RPMI7951 (cell line): ENCODE measurements around the gene DIMT1. TPM values are rescaled to one million over a fixed set of nuclear protein-coding genes. Genes with fewer than 3 reads are reported as not detected.

ENCODE experiments used
- DNase-seq: peaks from one replicate; pipeline ENCODE4 v3.0.0-alpha.2; 2012; ENCODE audit warnings: low read depth
- total RNA-seq: library from RNA; depleted of rRNA; stranded (reverse); fragments of >200 nt; shearing (Covaris generic); gene quantifications from 2 replicates; pipeline ENCODE4 v1.2.3, GENCODE V29; 2014; rRNA removed

Gene DIMT1
- total RNA-seq: 23.1 and 29.0 TPM in 2 replicates

- DNase-seq: peak; percentile 95
Measured at GRCh38 chr5:62403411-62404250, at the start of gene DIMT1. Gene DIMT1, minus strand, starts transcription at chr5:62403905. Its CDS starts 133 bp downstream, at chr5:62403772.

GRCh38 chr5:62450259-62450658 is 46.6 kb upstream of the DIMT1 start:
- no peak for DNase-seq

GRCh38 chr5:62448528-62448927 is 44.8 kb upstream of the DIMT1 start:
- no peak for DNase-seq

- no peak for DNase-seq
Measured at GRCh38 chr5:62432621-62433064, 28.9 kb upstream of the DIMT1 start.

- DNase-seq: no peak
Measured at GRCh38 chr5:62431735-62432620, 28.3 kb upstream of the DIMT1 start.

GRCh38 chr5:62424763-62425162 is 21.1 kb upstream of the DIMT1 start:
- DNase-seq: no peak

- no peak for DNase-seq
Measured at GRCh38 chr5:62421414-62421813, 17.7 kb upstream of the DIMT1 start.

GRCh38 chr5:62419609-62420008 is 15.9 kb upstream of the DIMT1 start:
- no peak for DNase-seq

GRCh38 chr5:62418462-62419076 is 14.9 kb upstream of the DIMT1 start:
- DNase-seq: no peak

GRCh38 chr5:62413711-62414110 is 10.0 kb upstream of the DIMT1 start:
- no peak for DNase-seq

GRCh38 chr5:62412549-62413329 is 9.0 kb upstream of the DIMT1 start, which contains the start of gene IPO11:
Gene IPO11, plus strand, starts transcription at chr5:62412763. Its CDS starts 24,517 bp downstream, at chr5:62437280.
- peak; percentile 97 for DNase-seq

GRCh38 chr5:62395210-62395950 is 8.3 kb downstream of the DIMT1 start:
- DNase-seq: peak; percentile 16

GRCh38 chr5:62386824-62387223 is 16.9 kb downstream of the DIMT1 start:
- DNase-seq: no peak

- DNase-seq: no peak
Measured at GRCh38 chr5:62385816-62386400, 17.8 kb downstream of the DIMT1 start.

GRCh38 chr5:62385131-62385530 is 18.6 kb downstream of the DIMT1 start:
- DNase-seq: no peak

- peak; percentile 5 for DNase-seq
Measured at GRCh38 chr5:62376064-62376463, 27.6 kb downstream of the DIMT1 start.

GRCh38 chr5:62375627-62376026 is 28.1 kb downstream of the DIMT1 start:
- DNase-seq: no peak

GRCh38 chr5:62374090-62374489 is 29.6 kb downstream of the DIMT1 start:
- DNase-seq: no peak

- DNase-seq: no peak
Measured at GRCh38 chr5:62373382-62373781, 30.3 kb downstream of the DIMT1 start.

GRCh38 chr5:62372600-62372999 is 31.1 kb downstream of the DIMT1 start:
- no peak for DNase-seq
